AG10803 (cell line): ENCODE results near the gene XRCC3.

Experiments
- DNase-seq: peaks from one replicate; pipeline ENCODE4 v3.0.0; 2010; ENCODE audit warnings: low read depth
- H3K4me3 ChIP-seq: 2 replicates; pipeline ENCODE4 v1.5.1; 2011; ENCODE audit warnings: mild to moderate bottlenecking, low read length, control low read depth
- CTCF ChIP-seq: conservative IDR thresholded peaks from 2 replicates; pipeline ENCODE4 v1.5.1; 2011; ENCODE audit warnings: mild to moderate bottlenecking, low read length, control low read depth, inconsistent platforms

Gene XRCC3

DNA sequence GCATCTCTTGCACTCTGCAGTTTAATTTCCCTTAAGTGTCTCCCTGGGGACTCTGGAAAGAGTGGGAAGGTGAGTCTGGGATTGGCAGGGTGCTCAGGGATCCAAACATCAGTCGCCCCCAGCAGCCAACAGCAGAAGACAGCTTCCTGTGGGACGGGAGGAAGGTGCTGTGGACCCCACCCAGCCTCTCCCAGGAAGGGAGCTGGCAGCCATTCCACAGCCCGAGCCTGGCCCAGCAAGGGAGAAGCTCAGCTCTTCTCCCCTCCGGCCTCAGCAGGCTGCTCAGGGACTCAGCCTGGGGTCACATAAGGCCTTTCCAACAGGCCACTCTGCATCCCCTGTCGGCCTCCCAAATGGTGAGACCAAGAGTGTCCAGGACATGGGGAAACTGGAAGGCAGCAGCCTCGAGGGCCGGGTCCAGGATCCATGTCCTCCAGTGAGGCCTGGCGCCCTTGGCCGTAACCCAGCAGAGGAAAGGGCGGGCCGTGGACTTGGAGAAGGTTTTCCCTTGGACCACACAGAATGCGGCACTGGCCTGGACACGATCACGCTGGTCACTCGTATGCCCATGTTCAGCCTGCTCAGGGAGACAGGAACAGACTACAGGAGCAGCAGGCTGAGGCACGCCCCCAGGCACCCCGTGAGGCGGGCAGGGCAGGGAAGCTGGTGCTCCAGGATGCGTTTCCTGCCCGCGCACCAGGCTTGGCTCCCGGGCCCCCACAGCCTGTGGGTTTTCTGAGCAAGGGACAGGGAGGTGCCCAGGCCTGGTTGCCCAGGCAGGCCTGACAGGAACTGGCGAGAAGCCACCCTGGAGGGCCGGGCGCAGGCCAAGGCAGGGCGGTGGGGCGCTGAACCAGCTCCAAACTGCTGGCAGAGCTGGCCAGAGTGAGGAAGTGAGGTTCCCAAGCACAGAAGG is 3.5 kb downstream of the XRCC3 start:
- no peak for TF ChIP-seq CTCF
- H3K4me3 ChIP-seq = no peak overlapping the region
- peak; percentile 18 for DNase-seq

DNA sequence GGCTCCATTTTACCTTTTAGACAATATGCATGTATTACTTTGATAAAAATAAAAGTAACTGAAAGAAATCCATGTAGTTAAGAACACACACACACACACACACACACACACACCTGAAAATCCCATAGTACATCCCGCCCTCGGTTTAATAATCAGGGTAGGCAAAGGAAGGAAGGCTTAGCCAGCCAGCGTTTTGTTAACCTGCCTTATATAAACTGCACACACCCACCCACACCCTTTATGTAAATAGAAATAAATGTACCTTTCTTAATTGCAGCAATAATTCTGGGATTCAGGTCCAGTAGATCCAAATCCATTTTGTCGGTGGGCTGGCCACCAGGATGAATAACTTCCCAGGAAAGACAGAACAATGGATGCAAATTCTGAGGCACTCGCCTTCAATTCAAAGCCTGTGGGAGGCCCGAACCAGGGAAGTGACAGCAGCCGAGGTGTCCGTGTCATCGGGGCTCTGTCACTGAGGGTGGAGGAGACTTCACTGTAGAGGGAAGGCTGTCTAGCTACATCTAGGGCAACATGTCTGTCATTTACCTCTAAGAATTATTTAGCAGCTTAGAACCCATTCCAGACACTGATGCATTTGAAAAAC is 4.4 kb downstream of the XRCC3 start:
- DNase-seq = no peak
- no peak overlapping the region for H3K4me3 ChIP-seq
- no peak for TF ChIP-seq CTCF

- no peak overlapping the region for H3K4me3 ChIP-seq
- no peak for DNase-seq
- TF ChIP-seq CTCF = no peak
Measured at GRCh38 chr14:103709814-103710213, 5.4 kb downstream of the XRCC3 start.

GRCh38 chr14:103708750-103709187 is 6.5 kb downstream of the XRCC3 start:
- no peak for TF ChIP-seq CTCF
- DNase-seq = no peak
- H3K4me3 ChIP-seq = no peak overlapping the region

GRCh38 chr14:103707329-103708263 is 7.7 kb downstream of the XRCC3 start:
- no peak overlapping the region for H3K4me3 ChIP-seq
- TF ChIP-seq CTCF = no peak
- peak; percentile 25 for DNase-seq

GRCh38 chr14:103706551-103707328 is 8.5 kb downstream of the XRCC3 start:
- TF ChIP-seq CTCF = no peak
- DNase-seq = no peak
- no peak overlapping the region for H3K4me3 ChIP-seq
